GM23248 (cell line): ENCODE measurements around the gene NPFFR1. TPM values are rescaled to one million over a fixed set of nuclear protein-coding genes. Genes with fewer than 3 reads are reported as not detected.

Source experiments
- DNase-seq: peaks from one replicate; pipeline ENCODE4 v3.0.0-alpha.2; 2015
- H2AFZ ChIP-seq: fragments of 200-600 bp; sonication (generic); 2 replicates; pipeline ENCODE4 v1.6.1; 2016; ENCODE audit warnings: antibody characterized with exemption
- H3F3A ChIP-seq: fragments of 200-600 bp; sonication (generic); 2 replicates; pipeline ENCODE4 v1.6.1; 2016; ENCODE audit warnings: mild to moderate bottlenecking, antibody characterized with exemption, mixed run types; ENCODE audit not compliant: insufficient read depth
- H3K27ac ChIP-seq: fragments of 200-600 bp; sonication (generic); 2 replicates; pipeline ENCODE4 v1.5.1; 2016; ENCODE audit warnings: mild to moderate bottlenecking
- H3K27me3 ChIP-seq: fragments of 200-600 bp; sonication (generic); replicated peaks from 2 replicates; pipeline ENCODE4 v1.6.1; 2016; ENCODE audit warnings: mild to moderate bottlenecking; ENCODE audit not compliant: insufficient read depth
- H3K36me3 ChIP-seq: fragments of 200-600 bp; sonication (generic); 2 replicates; pipeline ENCODE4 v1.6.1; 2016; ENCODE audit warnings: low read depth, mild to moderate bottlenecking
- H3K4me1 ChIP-seq: fragments of 200-600 bp; sonication (generic); 2 replicates; pipeline ENCODE4 v1.6.1; 2016; ENCODE audit warnings: mild to moderate bottlenecking; ENCODE audit not compliant: insufficient read depth
- H3K4me2 ChIP-seq: fragments of 200-600 bp; sonication (generic); one replicate; pipeline ENCODE4 v1.6.1; 2016; ENCODE audit warnings: mild to moderate bottlenecking; ENCODE audit not compliant: unreplicated experiment
- H3K4me3 ChIP-seq: fragments of 200-600 bp; sonication (generic); 2 replicates; pipeline ENCODE4 v1.5.1; 2016; ENCODE audit warnings: mild to moderate bottlenecking
- H3K79me2 ChIP-seq: fragments of 200-600 bp; sonication (generic); 2 replicates; pipeline ENCODE4 v1.6.1; 2016; ENCODE audit warnings: mild to moderate bottlenecking; ENCODE audit not compliant: insufficient read depth
- H3K9ac ChIP-seq: fragments of 200-600 bp; sonication (generic); 2 replicates; pipeline ENCODE4 v1.6.1; 2016; ENCODE audit warnings: mild to moderate bottlenecking
- H3K9me2 ChIP-seq: fragments of 200-600 bp; sonication (generic); 2 replicates; pipeline ENCODE4 v1.6.1; 2016; ENCODE audit warnings: mixed run types, mild to moderate bottlenecking, moderate library complexity; ENCODE audit not compliant: insufficient read depth
- H3K9me3 ChIP-seq: fragments of 200-600 bp; sonication (generic); one replicate; pipeline ENCODE4 v1.6.1; 2017; ENCODE audit warnings: low read depth
- H4K20me1 ChIP-seq: fragments of 200-600 bp; sonication (generic); 2 replicates; pipeline ENCODE4 v1.6.0; 2016; ENCODE audit not compliant: insufficient read depth
- EZH2 ChIP-seq: fragments of 200-600 bp; sonication (generic); IDR thresholded peaks from 2 replicates; pipeline ENCODE4 v1.6.1; 2018; ENCODE audit warnings: antibody characterized with exemption, mild to moderate bottlenecking; ENCODE audit not compliant: insufficient read depth, poor library complexity, severe bottlenecking
- EZH2phosphoT487 ChIP-seq: fragments of 200-600 bp; sonication (generic); IDR thresholded peaks from 2 replicates; pipeline ENCODE4 v1.6.1; 2018; ENCODE audit warnings: antibody characterized with exemption, moderate library complexity, mild to moderate bottlenecking, low read depth; ENCODE audit not compliant: insufficient read depth
- WGBS, 2 experiments: methylation state at CpG; one replicate each; pipeline ENCODE4 v1.1.6; 2015 to 2017; ENCODE audit warnings: low lambda C conversion rate in 2 of 2, low coverage in 1 of 2; ENCODE audit errors: missing lambda C conversion rate in 2 of 2; 5-methylcytosine and 5-hydroxymethylcytosine counted together
- in situ Hi-C: fragments of 300-500 bp; cut with MboI; formaldehyde crosslinking; loops from 2 replicates; pipeline ENCODE4 v1.15.0; 2020
- polyA plus RNA-seq: library from polyadenylated mRNA; unstranded; fragments of >200 nt; fragmentation: Nextera tagmentation; extraction: Ambion mirVana; gene quantifications from 2 replicates; pipeline ENCODE4 v1.2.1, GENCODE V29; 2016
- total RNA-seq: library from RNA; depleted of rRNA; stranded (reverse); fragments of >200 nt; shearing (Covaris generic); gene quantifications from 2 replicates; pipeline ENCODE4 v1.2.3, GENCODE V29; 2014

The NPFFR1 gene
- total and polyA plus RNA-seq, 2 experiments from 2014 or later, result not detected

- Histone ChIP-seq H3K4me3 (no peak overlapping the region), H3K9ac (no peak overlapping the region), H3K9me3 (no peaks in the 10 kb centered on the region), H3K4me1 (no peaks in the 10 kb centered on the region), H3K9me2 (no peaks in the 10 kb centered on the region), H3K27me3 (no peaks in the 10 kb centered on the region), H3F3A (no peaks in the 10 kb centered on the region), H3K79me2 (no peaks in the 10 kb centered on the region), H3K27ac (no peak overlapping the region), H2AFZ (no peak overlapping the region), H3K36me3 (no peaks in the 10 kb centered on the region), H4K20me1 (no peaks in the 10 kb centered on the region), H3K4me2 (no peak overlapping the region)
- no peak for TF ChIP-seq EZH2
- no peak for TF ChIP-seq EZH2phosphoT487
- in situ Hi-C loops, result no loop called here
- no peak for DNase-seq
- WGBS, 2 experiments, result 92 to 93% methylated on average over 19 of the region's 19 CpGs
Measured at GRCh38 chr10:70321897-70322890, 38.4 kb upstream of the NPFFR1 start.

GRCh38 chr10:70321233-70321632, 37.4 kb upstream of the NPFFR1 start:
- H3K9me2 ChIP-seq, result no peaks in the 10 kb centered on the region
- H2AFZ ChIP-seq, result no peak overlapping the region
- no peak overlapping the region for H3K4me3 ChIP-seq
- no peaks in the 10 kb centered on the region for H3K9me3 ChIP-seq
- H3K4me1 ChIP-seq, result no peaks in the 10 kb centered on the region
- no peak overlapping the region for H3K9ac ChIP-seq
- TF ChIP-seq EZH2 (no peak), EZH2phosphoT487 (no peak)
- H4K20me1 ChIP-seq, result no peaks in the 10 kb centered on the region
- DNase-seq, result no peak
- H3K36me3 ChIP-seq, result no peaks in the 10 kb centered on the region
- no peaks in the 10 kb centered on the region for H3K79me2 ChIP-seq
- WGBS, 2 experiments, result 65 to 75% methylated on average over 4 to 5 of the region's 5 CpGs
- no peaks in the 10 kb centered on the region for H3F3A ChIP-seq
- H3K27me3 ChIP-seq, result no peaks in the 10 kb centered on the region
- in situ Hi-C loops, result no loop called here
- H3K27ac ChIP-seq, result no peak overlapping the region
- no peak overlapping the region for H3K4me2 ChIP-seq

GRCh38 chr10:70320751-70321150, 36.9 kb upstream of the NPFFR1 start:
- H3K27ac ChIP-seq, result no peak overlapping the region
- DNase-seq, result peak; percentile 72
- WGBS, 2 experiments, result 23 to 26% methylated on average over 5 of the region's 5 CpGs
- H4K20me1 ChIP-seq, result no peaks in the 10 kb centered on the region
- no peak for TF ChIP-seq EZH2
- no peak for TF ChIP-seq EZH2phosphoT487
- no peaks in the 10 kb centered on the region for H3K9me2 ChIP-seq
- no peaks in the 10 kb centered on the region for H3F3A ChIP-seq
- in situ Hi-C loops, result no loop called here
- H3K4me3 ChIP-seq, result no peak overlapping the region
- H3K9ac ChIP-seq, result no peak overlapping the region
- no peaks in the 10 kb centered on the region for H3K27me3 ChIP-seq
- H3K36me3 ChIP-seq, result no peaks in the 10 kb centered on the region
- H3K79me2 ChIP-seq, result no peaks in the 10 kb centered on the region
- H3K9me3 ChIP-seq, result no peaks in the 10 kb centered on the region
- H3K4me1 ChIP-seq, result no peaks in the 10 kb centered on the region
- H2AFZ ChIP-seq, result no peak overlapping the region; the same call in 1 of the 2 replicates
- no peak overlapping the region for H3K4me2 ChIP-seq

GRCh38 chr10:70319824-70320223, 36.0 kb upstream of the NPFFR1 start:
- H3K36me3 ChIP-seq, result no peaks in the 10 kb centered on the region
- no peaks in the 10 kb centered on the region for H4K20me1 ChIP-seq
- H3K4me3 ChIP-seq, result no peak overlapping the region
- in situ Hi-C loops, result no loop called here
- WGBS, 2 experiments, result 86 to 93% methylated on average over 5 of the region's 5 CpGs
- no peak for TF ChIP-seq EZH2phosphoT487
- TF ChIP-seq EZH2, result no peak
- H3K4me1 ChIP-seq, result no peaks in the 10 kb centered on the region
- H3K4me2 ChIP-seq, result no peak overlapping the region
- H2AFZ ChIP-seq, result no peak overlapping the region
- no peak overlapping the region for H3K27ac ChIP-seq
- no peak overlapping the region for H3K9ac ChIP-seq
- no peaks in the 10 kb centered on the region for H3F3A ChIP-seq
- DNase-seq, result no peak
- H3K79me2 ChIP-seq, result no peaks in the 10 kb centered on the region
- H3K9me2 ChIP-seq, result no peaks in the 10 kb centered on the region
- H3K9me3 ChIP-seq, result no peaks in the 10 kb centered on the region
- H3K27me3 ChIP-seq, result no peaks in the 10 kb centered on the region

GRCh38 chr10:70319183-70319582, 35.4 kb upstream of the NPFFR1 start:
- WGBS, 2 experiments, result 89 to 96% methylated on average over 6 of the region's 6 CpGs
- H3K4me3 ChIP-seq, result no peak overlapping the region
- H3K4me1 ChIP-seq, result no peaks in the 10 kb centered on the region
- no peak overlapping the region for H3K9ac ChIP-seq
- no peak for TF ChIP-seq EZH2
- no peaks in the 10 kb centered on the region for H3F3A ChIP-seq
- in situ Hi-C loops, result no loop called here
- H3K36me3 ChIP-seq, result no peaks in the 10 kb centered on the region
- no peaks in the 10 kb centered on the region for H3K9me2 ChIP-seq
- no peak overlapping the region for H3K4me2 ChIP-seq
- H3K9me3 ChIP-seq, result no peaks in the 10 kb centered on the region
- no peak for DNase-seq
- H3K27me3 ChIP-seq, result no peaks in the 10 kb centered on the region
- no peak overlapping the region for H3K27ac ChIP-seq
- no peaks in the 10 kb centered on the region; the same call in 1 of the 2 replicates for H4K20me1 ChIP-seq
- no peak overlapping the region for H2AFZ ChIP-seq
- H3K79me2 ChIP-seq, result no peaks in the 10 kb centered on the region
